IPS DF 4.7 (cell line): ENCODE results near the gene ANKS4B.
"Not testable (repeated sequence)": the region's sequence is repeated elsewhere in the genome, so short reads cannot be mapped to it uniquely, and the experiment has no call there.

Source experiments
- DNase-seq: peaks from one replicate; pipeline ENCODE4 v3.0.0-alpha.2; 2013; ENCODE audit warnings: low spot score; ENCODE audit errors: extremely low read depth

ANKS4B gene

GRCh38 chr16:21233521-21234150, at the start of gene ANKS4B:
ANKS4B (plus strand) TSS chr16:21233699; CDS start chr16:21233738, 39 bp downstream.
- DNase-seq = no peak

GRCh38 chr16:21183995-21184394, 49.5 kb upstream of the ANKS4B start:
- DNase-seq = no peak

GRCh38 chr16:21184834-21185233, 48.7 kb upstream of the ANKS4B start:
- no peak for DNase-seq

GRCh38 chr16:21185659-21186325, 47.7 kb upstream of the ANKS4B start:
- DNase-seq = no peak

GRCh38 chr16:21186326-21186691, 47.2 kb upstream of the ANKS4B start:
- no peak for DNase-seq

GRCh38 chr16:21189311-21189710, 44.2 kb upstream of the ANKS4B start:
- DNase-seq = no peak

- no peak for DNase-seq
Measured at GRCh38 chr16:21190013-21190412, 43.5 kb upstream of the ANKS4B start.

GRCh38 chr16:21190599-21190998, 42.9 kb upstream of the ANKS4B start:
- no peak for DNase-seq

- no peak for DNase-seq
Measured at GRCh38 chr16:21192991-21193390, 40.5 kb upstream of the ANKS4B start.

- no peak for DNase-seq
Measured at GRCh38 chr16:21194771-21195301, 38.7 kb upstream of the ANKS4B start.

- not testable (repeated sequence) for DNase-seq
Measured at GRCh38 chr16:21195330-21195729, 38.2 kb upstream of the ANKS4B start.

GRCh38 chr16:21197112-21197511, 36.4 kb upstream of the ANKS4B start:
- DNase-seq = no peak

- DNase-seq = no peak
Measured at GRCh38 chr16:21197621-21198020, 35.9 kb upstream of the ANKS4B start.

GRCh38 chr16:21199607-21200218, 33.8 kb upstream of the ANKS4B start:
- DNase-seq = no peak

GRCh38 chr16:21203155-21203797, 30.2 kb upstream of the ANKS4B start:
- DNase-seq = no peak

GRCh38 chr16:21205303-21205702, 28.2 kb upstream of the ANKS4B start:
- DNase-seq = no peak

GRCh38 chr16:21206550-21206949, 26.9 kb upstream of the ANKS4B start:
- DNase-seq = no peak

GRCh38 chr16:21208446-21209230, 24.9 kb upstream of the ANKS4B start:
- DNase-seq = no peak

GRCh38 chr16:21211486-21211885, 22.0 kb upstream of the ANKS4B start, which contains the start of gene ZP2:
ZP2 (minus strand) TSS chr16:21211574; CDS start chr16:21211547, 27 bp downstream.
- no peak for DNase-seq

GRCh38 chr16:21214086-21214485, 19.4 kb upstream of the ANKS4B start:
- no peak for DNase-seq

- DNase-seq = no peak
Measured at GRCh38 chr16:21217121-21217520, 16.4 kb upstream of the ANKS4B start.
